Mononuclear cell (primary cell): ENCODE data around the gene ZNF205. TPM values are rescaled to one million over a fixed set of nuclear protein-coding genes. Genes with fewer than 3 reads are reported as not detected.

ENCODE experiments used
- H3K27me3 ChIP-seq: 2 replicates; pipeline ENCODE4 v1.6.0; 2011; ENCODE audit warnings: low read length, control low read depth; ENCODE audit not compliant: insufficient read depth
- H3K4me1 ChIP-seq: 2 replicates; pipeline ENCODE4 v1.5.1; 2011; ENCODE audit warnings: mild to moderate bottlenecking, low read length, control low read depth; ENCODE audit not compliant: insufficient read depth
- H3K4me3 ChIP-seq: 2 replicates; pipeline ENCODE4 v1.5.1; 2011; ENCODE audit warnings: mild to moderate bottlenecking, low read length, moderate library complexity
- H3K9me3 ChIP-seq: 2 replicates; pipeline ENCODE4 v1.5.1; 2011; ENCODE audit warnings: low read depth, mild to moderate bottlenecking, control low read depth, low read length
- total RNA-seq: library from RNA; depleted of rRNA; stranded (reverse); fragments of >200 nt; gene quantifications from one replicate; pipeline ENCODE4 v1.2.3, GENCODE V29; 2012

The ZNF205 gene
- total RNA-seq, 1 donor = 0.52 TPM

DNA sequence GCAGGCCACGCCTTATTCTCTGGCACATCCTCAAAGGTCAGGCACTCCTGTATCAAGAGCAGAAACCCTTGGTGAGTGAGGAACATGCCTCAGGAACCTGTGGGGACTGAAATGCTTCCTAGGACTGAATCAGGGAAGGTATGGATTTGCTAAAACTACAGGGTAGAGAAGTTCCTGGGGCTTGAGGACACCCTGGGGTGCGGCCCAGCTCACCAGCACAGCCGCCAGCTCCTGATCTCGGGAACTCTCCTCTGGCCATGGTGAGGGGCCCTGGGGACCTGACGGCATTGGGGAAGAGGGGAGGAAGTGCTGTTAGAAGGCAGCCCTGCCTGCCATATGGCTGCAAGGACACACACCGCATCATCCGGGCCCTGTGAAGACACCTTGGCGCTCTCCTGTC lies 20.8 kb upstream of the ZNF205 start:
- no peak overlapping the region for H3K4me3 ChIP-seq
- no peaks in the 10 kb centered on the region for H3K9me3 ChIP-seq
- peaks cover 39% of the 10 kb centered on the region for H3K4me1 ChIP-seq
- H3K27me3 ChIP-seq = no peaks in the 10 kb centered on the region

GRCh38 chr16:3092501-3092941 lies 19.9 kb upstream of the ZNF205 start:
- Histone ChIP-seq H3K4me1 (peaks cover 37% of the 10 kb centered on the region), H3K9me3 (no peaks in the 10 kb centered on the region), H3K4me3 (no peak overlapping the region), H3K27me3 (no peaks in the 10 kb centered on the region)

DNA sequence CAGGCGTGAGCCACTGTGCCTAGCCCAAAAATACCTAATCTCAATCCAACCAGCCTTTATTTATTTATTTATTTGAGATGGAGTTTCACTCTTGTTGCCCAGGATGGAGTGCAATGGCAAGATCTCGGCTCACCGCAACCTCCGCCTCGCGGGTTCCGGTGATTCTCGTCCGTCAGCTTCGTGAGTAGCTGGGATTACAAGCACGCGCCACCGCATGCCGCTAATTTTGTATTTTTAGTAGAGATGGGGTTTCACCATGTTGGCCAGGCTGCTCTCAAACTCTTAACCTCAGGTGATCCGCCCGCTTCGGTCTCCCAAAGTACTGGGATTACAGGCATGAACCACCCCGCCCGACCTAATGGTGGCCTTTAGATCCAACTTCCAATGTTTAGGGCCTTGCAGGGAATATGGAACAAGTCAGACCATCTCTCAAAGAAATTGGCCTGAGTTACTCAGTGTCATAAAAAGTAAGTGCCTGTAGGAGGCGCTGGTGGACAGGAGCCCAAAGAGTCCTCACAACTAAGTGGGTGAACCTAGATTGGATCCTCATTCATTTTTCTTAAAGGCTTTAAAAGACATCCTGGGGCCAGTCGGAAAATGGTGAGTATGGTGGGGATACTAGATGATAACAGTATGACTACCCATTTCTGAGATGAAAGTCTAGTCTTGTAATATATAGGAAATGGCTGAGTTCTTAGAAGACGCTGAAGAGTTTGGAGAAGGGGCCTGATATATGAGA lies 17.9 kb upstream of the ZNF205 start:
- peaks cover 32% of the 10 kb centered on the region for H3K4me1 ChIP-seq
- H3K9me3 ChIP-seq = no peaks in the 10 kb centered on the region
- H3K27me3 ChIP-seq = no peaks in the 10 kb centered on the region
- H3K4me3 ChIP-seq = no peak overlapping the region

GRCh38 chr16:3095869-3096268 lies 16.5 kb upstream of the ZNF205 start:
- Histone ChIP-seq H3K9me3 (no peaks in the 10 kb centered on the region), H3K27me3 (no peaks in the 10 kb centered on the region), H3K4me3 (no peak overlapping the region), H3K4me1 (peaks cover 44% of the 10 kb centered on the region)

- Histone ChIP-seq H3K4me1 (peaks cover 49% of the 10 kb centered on the region), H3K4me3 (no peak overlapping the region), H3K9me3 (no peaks in the 10 kb centered on the region), H3K27me3 (no peaks in the 10 kb centered on the region)
Measured at GRCh38 chr16:3096362-3096761, 16.0 kb upstream of the ZNF205 start.

GRCh38 chr16:3097266-3097665 lies 15.1 kb upstream of the ZNF205 start:
- Histone ChIP-seq H3K27me3 (no peaks in the 10 kb centered on the region), H3K9me3 (no peaks in the 10 kb centered on the region), H3K4me3 (no peak overlapping the region), H3K4me1 (peaks cover 58% of the 10 kb centered on the region)

- no peaks in the 10 kb centered on the region for H3K9me3 ChIP-seq
- peak within 1 kb of the TSS; percentile 1 for H3K4me3 ChIP-seq
- no peaks in the 10 kb centered on the region for H3K27me3 ChIP-seq
- H3K4me1 ChIP-seq = peaks cover 64% of the 10 kb centered on the region
Measured at GRCh38 chr16:3098459-3099394, 13.7 kb upstream of the ZNF205 start, which contains the start of gene ZSCAN10. Gene ZSCAN10 (minus strand): TSS chr16:3099294. CDS start chr16:3092937, 6,357 bp downstream.

DNA sequence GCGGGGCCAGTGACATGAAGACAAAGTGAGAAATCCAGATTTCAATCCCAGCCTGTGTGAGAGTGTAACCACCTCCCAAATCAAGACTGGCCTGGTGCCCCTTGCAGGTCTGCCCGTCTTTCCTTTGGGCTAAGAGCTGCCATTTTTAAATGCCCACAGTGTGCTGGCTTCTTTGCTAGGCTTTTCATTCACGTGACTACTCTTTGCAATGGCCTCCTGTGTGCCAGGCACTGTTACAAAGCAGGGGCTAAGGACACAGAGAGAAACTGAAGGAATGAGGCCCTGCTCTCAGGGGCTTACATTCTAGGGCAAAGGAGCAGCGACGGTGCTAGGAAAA lies 13.0 kb upstream of the ZNF205 start:
- no peaks in the 10 kb centered on the region for H3K9me3 ChIP-seq
- H3K4me3 ChIP-seq = no peak overlapping the region
- H3K27me3 ChIP-seq = no peaks in the 10 kb centered on the region
- H3K4me1 ChIP-seq = peaks cover 63% of the 10 kb centered on the region

DNA sequence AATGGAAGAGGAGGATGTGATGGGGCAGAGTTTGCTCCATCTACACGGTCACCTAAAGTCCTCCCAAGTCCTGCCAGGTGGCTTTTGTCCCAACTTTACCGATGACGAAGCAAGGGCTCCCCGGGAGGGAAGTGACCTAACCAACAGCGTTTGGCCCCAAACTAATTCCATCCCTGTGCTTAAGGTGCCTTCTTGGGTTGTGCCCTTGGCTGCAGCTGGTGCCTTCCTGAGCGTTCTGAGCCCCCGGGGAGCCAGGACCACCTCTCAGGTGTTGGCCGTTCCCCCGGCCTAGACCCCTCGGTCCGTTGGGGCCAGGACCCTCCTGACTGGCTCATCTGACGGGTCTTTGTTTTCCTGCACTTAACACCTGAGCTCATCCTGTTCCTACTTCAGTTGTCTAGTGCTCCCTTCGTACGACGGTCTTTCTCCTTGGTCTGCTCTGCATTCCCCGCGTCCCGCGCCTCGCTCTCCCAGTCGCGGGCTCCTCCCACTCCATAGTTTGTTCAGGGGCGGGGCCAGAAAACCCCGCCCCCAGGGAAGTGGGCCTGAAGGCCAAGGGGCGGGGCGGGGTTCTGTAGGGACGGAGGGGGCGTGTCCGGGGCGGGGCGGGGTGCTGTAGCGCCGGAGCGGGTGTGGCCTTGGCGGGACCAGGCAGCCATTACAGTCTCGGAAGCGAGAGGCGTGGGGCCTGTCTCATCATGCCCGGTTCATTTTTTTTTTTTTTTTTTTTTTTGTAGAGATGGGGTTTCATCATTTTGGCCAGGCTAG lies 12.5 kb upstream of the ZNF205 start:
- Histone ChIP-seq H3K27me3 (no peaks in the 10 kb centered on the region), H3K4me3 (peak overlapping the region; percentile 1), H3K9me3 (no peaks in the 10 kb centered on the region), H3K4me1 (peaks cover 58% of the 10 kb centered on the region)

- Histone ChIP-seq H3K27me3 (no peaks in the 10 kb centered on the region), H3K4me3 (peak overlapping the region; percentile 13), H3K4me1 (peaks cover 53% of the 10 kb centered on the region), H3K9me3 (no peaks in the 10 kb centered on the region)
Measured at GRCh38 chr16:3101018-3101840, 11.2 kb upstream of the ZNF205 start.

GRCh38 chr16:3101841-3102470 lies 10.4 kb upstream of the ZNF205 start:
- Histone ChIP-seq H3K9me3 (no peaks in the 10 kb centered on the region), H3K27me3 (no peaks in the 10 kb centered on the region), H3K4me1 (peaks cover 51% of the 10 kb centered on the region), H3K4me3 (peak overlapping the region; percentile 13)

DNA sequence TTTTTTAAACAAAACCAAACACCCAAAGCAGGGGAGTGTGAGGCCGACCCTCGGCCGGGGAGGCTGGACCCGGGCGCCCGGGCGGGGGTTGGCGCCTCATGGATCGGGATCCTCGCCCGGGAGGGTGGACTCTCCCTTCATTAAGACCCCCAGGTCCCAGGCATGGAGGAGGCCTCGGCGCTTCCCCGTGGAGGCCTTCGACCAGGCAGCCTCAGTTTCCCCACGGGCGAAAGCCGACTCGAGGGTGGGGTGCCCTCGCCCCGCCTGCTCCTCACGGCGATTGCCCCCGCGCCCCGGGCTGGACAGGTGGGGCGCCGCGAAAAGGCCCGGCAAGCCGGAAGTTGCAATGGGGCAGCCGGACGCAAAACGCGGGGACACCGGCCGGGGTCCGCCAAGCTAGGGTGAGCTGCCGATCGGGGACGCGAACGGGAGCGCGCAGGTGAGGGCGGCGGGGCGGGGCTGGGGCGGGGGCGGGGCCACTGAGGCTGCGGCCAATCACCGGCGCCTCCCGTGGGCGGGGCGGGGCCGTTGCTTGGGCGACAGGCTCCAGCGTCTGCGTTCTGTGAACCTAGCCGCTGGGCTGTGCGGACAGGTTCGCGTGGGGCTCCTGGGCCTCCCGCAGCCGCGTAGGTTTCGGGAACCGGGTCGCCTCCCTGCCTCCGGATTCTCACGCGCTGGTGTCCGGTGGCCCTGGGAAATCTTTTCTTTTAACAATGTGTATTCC lies 6.0 kb upstream of the ZNF205 start:
- no peaks in the 10 kb centered on the region for H3K27me3 ChIP-seq
- H3K4me3 ChIP-seq = peak overlapping the region; percentile 56

GRCh38 chr16:3112881-3113574 lies 642 bp downstream of the ZNF205 start:
- Histone ChIP-seq H3K9me3 (no peaks in the 10 kb centered on the region), H3K27me3 (no peaks in the 10 kb centered on the region), H3K4me1 (no peaks in the 10 kb centered on the region), H3K4me3 (no peak overlapping the region)

More for the DNA sequence above, 6.0 kb upstream of the ZNF205 start:
- Histone ChIP-seq H3K4me1 (peaks cover 35% of the 10 kb centered on the region), H3K9me3 (no peaks in the 10 kb centered on the region)
